RWPE2 (cell line): ENCODE measurements around the gene ARL3.

Source experiments
- ATAC-seq: fragments of 200-7000 bp; cut with Tn5 transposase; 3 replicates; pipeline ENCODE4 v1.9.1; 2021; ENCODE audit warnings: low read depth
- DNase-seq: peaks from one replicate; pipeline ENCODE4 v3.0.0-alpha.2; 2020; ENCODE audit warnings: low spot score
- H3K27ac ChIP-seq: fragments of 450-650 bp; 2 replicates; pipeline ENCODE4 v1.5.1; 2017; ENCODE audit warnings: mild to moderate bottlenecking; ENCODE audit not compliant: poor library complexity, severe bottlenecking
- H3K27me3 ChIP-seq: fragments of 250-450 bp; sonication (Bioruptor Pico); 2 replicates; pipeline ENCODE4 v1.5.1; 2021; ENCODE audit warnings: mild to moderate bottlenecking, moderate library complexity; ENCODE audit not compliant: insufficient read depth, poor library complexity, severe bottlenecking
- H3K36me3 ChIP-seq: fragments of 250-450 bp; sonication (Bioruptor Pico); 2 replicates; pipeline ENCODE4 v1.5.1; 2020; ENCODE audit warnings: low read depth, mild to moderate bottlenecking, moderate library complexity
- H3K4me1 ChIP-seq: fragments of 250-450 bp; sonication (Bioruptor Pico); 2 replicates; pipeline ENCODE4 v1.5.1; 2021; ENCODE audit warnings: mild to moderate bottlenecking, moderate library complexity; ENCODE audit not compliant: insufficient read depth, poor library complexity, severe bottlenecking
- H3K4me3 ChIP-seq: fragments of 250-450 bp; sonication (Bioruptor Pico); 2 replicates; pipeline ENCODE4 v1.5.1; 2021; ENCODE audit warnings: mild to moderate bottlenecking, moderate library complexity; ENCODE audit not compliant: severe bottlenecking
- H3K9me3 ChIP-seq: fragments of 250-450 bp; sonication (Bioruptor Pico); 2 replicates; pipeline ENCODE4 v1.5.1; 2021; ENCODE audit warnings: mild to moderate bottlenecking, moderate library complexity; ENCODE audit not compliant: severe bottlenecking
- CTCF ChIP-seq: fragments of 450-650 bp; IDR thresholded peaks from one replicate; pipeline ENCODE4 v1.5.1; 2017; ENCODE audit warnings: mild to moderate bottlenecking, moderate library complexity; ENCODE audit not compliant: poor library complexity, severe bottlenecking

Gene ARL3

GRCh38 chr10:102712089-102712488, 2.1 kb downstream of the ARL3 start:
- no peak overlapping the region for H3K4me3 ChIP-seq
- H3K27me3 ChIP-seq, result no peaks in the 10 kb centered on the region
- no peaks in the 10 kb centered on the region for H3K36me3 ChIP-seq
- no peak for TF ChIP-seq CTCF
- H3K9me3 ChIP-seq, result no peaks in the 10 kb centered on the region
- ATAC-seq (no peak), DNase-seq (no peak)
- peaks cover 8% of the 10 kb centered on the region for H3K4me1 ChIP-seq
- H3K27ac ChIP-seq, result no peak overlapping the region

GRCh38 chr10:102710609-102711008, 3.6 kb downstream of the ARL3 start:
- Histone ChIP-seq H3K9me3 (no peaks in the 10 kb centered on the region), H3K27ac (no peak overlapping the region), H3K4me1 (peaks cover 9% of the 10 kb centered on the region), H3K4me3 (no peak overlapping the region), H3K27me3 (no peaks in the 10 kb centered on the region), H3K36me3 (no peaks in the 10 kb centered on the region)
- no peak for TF ChIP-seq CTCF
- DNase-seq, result no peak
- ATAC-seq, result no peak

- Histone ChIP-seq H3K27ac (no peak overlapping the region), H3K36me3 (peaks cover 15% of the 10 kb centered on the region), H3K9me3 (no peaks in the 10 kb centered on the region), H3K27me3 (no peaks in the 10 kb centered on the region), H3K4me1 (peaks cover 8% of the 10 kb centered on the region), H3K4me3 (no peak overlapping the region)
- ATAC-seq (no peak), DNase-seq (no peak)
- TF ChIP-seq CTCF, result no peak
These were observed 8.7 kb downstream of the ARL3 start for GRCh38 chr10:102705531-102705930.

- peaks cover 15% of the 10 kb centered on the region for H3K36me3 ChIP-seq
- H3K27me3 ChIP-seq, result no peaks in the 10 kb centered on the region
- H3K27ac ChIP-seq, result no peak overlapping the region
- no peaks in the 10 kb centered on the region for H3K9me3 ChIP-seq
- ATAC-seq (peak; percentile 31; the same call in 1 of the 3 replicates), DNase-seq (no peak)
- no peak overlapping the region for H3K4me3 ChIP-seq
- H3K4me1 ChIP-seq, result peaks cover 5% of the 10 kb centered on the region
- no peak for TF ChIP-seq CTCF
These were observed 9.3 kb downstream of the ARL3 start for GRCh38 chr10:102704915-102705314.

- ATAC-seq (no peak), DNase-seq (no peak)
- no peaks in the 10 kb centered on the region for H3K27me3 ChIP-seq
- TF ChIP-seq CTCF, result no peak
- no peak overlapping the region for H3K27ac ChIP-seq
- peaks cover 31% of the 10 kb centered on the region for H3K36me3 ChIP-seq
- peaks cover 5% of the 10 kb centered on the region for H3K4me1 ChIP-seq
- H3K9me3 ChIP-seq, result no peaks in the 10 kb centered on the region
- H3K4me3 ChIP-seq, result no peak overlapping the region
These were observed 11.5 kb downstream of the ARL3 start for GRCh38 chr10:102702742-102703141.
